OCI-LY3 (cell line): ENCODE measurements around the gene MYADM.
"Not testable (repeated sequence)": the region's sequence is repeated elsewhere in the genome, so short reads cannot be mapped to it uniquely, and the experiment has no call there.

Experiments used
- H2AFZ ChIP-seq: fragments of 200-600, 300-600 bp; shearing (Covaris generic); 2 replicates; pipeline ENCODE4 v1.6.0; 2014; ENCODE audit warnings: antibody characterized with exemption, low read depth, low read length
- H3K27ac ChIP-seq: fragments of 200-600, 300-600 bp; sonication (generic); 2 replicates; pipeline ENCODE4 v1.5.1; 2014; ENCODE audit warnings: mild to moderate bottlenecking, low read length, moderate library complexity, mixed read lengths
- H3K27me3 ChIP-seq: fragments of 200-600, 300-600 bp; sonication (generic); 2 replicates; pipeline ENCODE4 v1.6.1; 2014; ENCODE audit warnings: low read depth, low read length, mixed read lengths
- H3K36me3 ChIP-seq: fragments of 200-600, 300-600 bp; sonication (generic); replicated peaks from 2 replicates; pipeline ENCODE3; 2014; ENCODE audit warnings: low read depth, low read length, mixed read lengths
- H3K4me1 ChIP-seq: fragments of 300-600, 200-600 bp; sonication (generic); 2 replicates; pipeline ENCODE4 v1.6.1; 2014; ENCODE audit warnings: low read length, mixed read lengths
- H3K4me2 ChIP-seq: fragments of 200-600, 300-600 bp; sonication (generic); 2 replicates; pipeline ENCODE4 v1.6.1; 2014; ENCODE audit warnings: low read length, mixed read lengths
- H3K4me3 ChIP-seq: fragments of 300-600, 200-600 bp; sonication (generic); 2 replicates; pipeline ENCODE4 v1.5.1; 2014; ENCODE audit warnings: antibody characterized with exemption, mild to moderate bottlenecking, low read length, moderate library complexity
- H3K79me2 ChIP-seq: fragments of 300-600, 200-600 bp; shearing (Covaris generic); 2 replicates; pipeline ENCODE4 v1.6.1; 2014; ENCODE audit warnings: mild to moderate bottlenecking, low read length, mixed read lengths
- H3K9ac ChIP-seq: fragments of 300-600, 200-600 bp; shearing (Covaris generic); 2 replicates; pipeline ENCODE4 v1.6.0; 2014; ENCODE audit warnings: mild to moderate bottlenecking, low read length, moderate library complexity
- H3K9me3 ChIP-seq: fragments of 200-600, 300-600 bp; shearing (Covaris generic); 2 replicates; pipeline ENCODE4 v1.6.1; 2014; ENCODE audit warnings: low read length, mixed read lengths; ENCODE audit not compliant: insufficient read depth
- H4K20me1 ChIP-seq: fragments of 200-600, 300-600 bp; sonication (generic); 2 replicates; pipeline ENCODE4 v1.6.1; 2016; ENCODE audit warnings: low read length, mixed read lengths; ENCODE audit not compliant: insufficient read depth
- EZH2phosphoT487 ChIP-seq: fragments of 200-600 bp; shearing (Covaris generic); IDR thresholded peaks from 2 replicates; pipeline ENCODE4 v1.6.1; 2018; ENCODE audit warnings: antibody characterized with exemption, mixed run types, low read depth
- TF ChIP-seq, protein P1 (sequence below): fragments of 200-600, 300-600 bp; sonication (generic); IDR thresholded peaks from 2 replicates; pipeline ENCODE4 v1.5.1; 2014; ENCODE audit warnings: antibody characterized with exemption, low read length, low read depth

Gene MYADM

DNA sequence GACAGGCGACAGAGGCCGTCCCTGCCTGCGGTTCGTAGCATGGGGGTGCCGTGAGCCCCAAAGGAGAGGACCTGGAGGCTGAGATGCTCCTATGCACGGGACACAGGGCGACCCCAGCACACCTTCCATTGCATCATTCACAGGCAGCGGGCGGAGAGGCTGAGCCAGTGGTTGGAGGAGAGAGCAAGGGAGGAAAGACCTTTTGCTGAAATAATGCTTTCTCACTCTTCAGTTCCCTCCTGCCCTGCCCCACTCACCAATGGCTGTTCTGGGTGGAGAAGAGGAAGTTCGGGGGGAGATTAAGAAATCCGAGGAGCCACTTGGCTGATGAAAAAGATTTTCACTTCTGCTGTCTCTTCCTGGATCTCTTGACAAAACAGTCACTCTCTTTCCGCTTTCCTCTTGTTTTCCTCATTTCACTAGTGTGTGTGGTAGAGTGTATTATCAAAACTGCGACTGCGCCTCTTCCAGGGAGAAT is 43.5 kb upstream of the MYADM start, which contains the start of gene NLRP12:
NLRP12 (minus strand) TSS at position 181 of the 478 bp plus-strand sequence; CDS start at position 41, 140 bp downstream.
- Histone ChIP-seq H3K27me3 (no peaks in the 10 kb centered on the region), H3K79me2 (no peaks in the 10 kb centered on the region), H3K4me1 (no peaks in the 10 kb centered on the region), H3K9me3 (no peaks in the 10 kb centered on the region), H4K20me1 (no peaks in the 10 kb centered on the region), H3K27ac (no peak within 1 kb of the TSS), H3K4me2 (no peak within 1 kb of the TSS), H2AFZ (no peak within 1 kb of the TSS), H3K9ac (no peak within 1 kb of the TSS), H3K4me3 (no peak within 1 kb of the TSS), H3K36me3 (no peaks in the 10 kb centered on the region)
- TF ChIP-seq EZH2phosphoT487 = no peak
- TF ChIP-seq, protein P1, sequence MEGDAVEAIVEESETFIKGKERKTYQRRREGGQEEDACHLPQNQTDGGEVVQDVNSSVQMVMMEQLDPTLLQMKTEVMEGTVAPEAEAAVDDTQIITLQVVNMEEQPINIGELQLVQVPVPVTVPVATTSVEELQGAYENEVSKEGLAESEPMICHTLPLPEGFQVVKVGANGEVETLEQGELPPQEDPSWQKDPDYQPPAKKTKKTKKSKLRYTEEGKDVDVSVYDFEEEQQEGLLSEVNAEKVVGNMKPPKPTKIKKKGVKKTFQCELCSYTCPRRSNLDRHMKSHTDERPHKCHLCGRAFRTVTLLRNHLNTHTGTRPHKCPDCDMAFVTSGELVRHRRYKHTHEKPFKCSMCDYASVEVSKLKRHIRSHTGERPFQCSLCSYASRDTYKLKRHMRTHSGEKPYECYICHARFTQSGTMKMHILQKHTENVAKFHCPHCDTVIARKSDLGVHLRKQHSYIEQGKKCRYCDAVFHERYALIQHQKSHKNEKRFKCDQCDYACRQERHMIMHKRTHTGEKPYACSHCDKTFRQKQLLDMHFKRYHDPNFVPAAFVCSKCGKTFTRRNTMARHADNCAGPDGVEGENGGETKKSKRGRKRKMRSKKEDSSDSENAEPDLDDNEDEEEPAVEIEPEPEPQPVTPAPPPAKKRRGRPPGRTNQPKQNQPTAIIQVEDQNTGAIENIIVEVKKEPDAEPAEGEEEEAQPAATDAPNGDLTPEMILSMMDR = no peak

DNA sequence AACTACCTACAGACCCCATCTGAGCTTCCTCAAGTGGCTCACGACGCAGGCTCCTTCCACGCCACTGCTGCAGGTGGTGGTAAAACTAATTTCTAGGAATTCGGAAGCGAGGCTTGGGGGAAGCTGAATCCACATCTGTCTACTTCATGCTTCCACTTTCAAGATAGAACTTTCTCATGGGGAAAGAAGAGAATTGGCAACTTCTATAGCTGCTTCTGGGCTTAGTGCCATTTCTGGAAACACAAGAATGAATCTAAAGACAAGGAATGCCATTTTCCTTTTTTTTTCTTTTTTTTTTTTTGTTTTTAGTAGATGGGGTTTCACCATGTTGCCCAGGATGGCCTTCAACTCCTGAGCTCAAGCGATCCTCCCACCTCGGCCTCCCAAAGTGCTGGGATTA is 40.8 kb upstream of the MYADM start:
- no peak overlapping the region for H3K4me2 ChIP-seq

DNA sequence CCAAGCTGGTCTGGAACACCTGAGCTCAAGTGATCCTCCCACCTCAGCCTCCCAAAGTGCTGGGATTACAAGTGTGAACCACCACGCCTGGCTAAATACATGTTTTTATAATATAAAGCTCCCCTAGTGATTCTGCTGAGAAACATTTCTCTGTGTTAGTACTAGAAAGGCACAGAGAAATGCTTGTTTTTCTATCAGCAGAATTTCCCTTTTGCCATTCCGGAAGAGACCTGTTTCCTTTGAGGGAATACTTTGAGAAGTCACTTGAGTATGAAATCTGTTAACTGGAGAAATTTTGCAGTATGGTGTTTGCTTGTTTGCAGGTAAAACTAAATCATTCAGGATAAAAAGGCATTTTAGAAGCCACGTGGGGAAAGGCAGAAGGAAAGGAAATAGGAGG is 39.2 kb upstream of the MYADM start:
- Histone ChIP-seq H3K27ac (no peak overlapping the region), H3K9ac (no peak overlapping the region), H3K9me3 (no peaks in the 10 kb centered on the region), H3K79me2 (no peaks in the 10 kb centered on the region), H3K4me2 (no peak overlapping the region), H4K20me1 (no peaks in the 10 kb centered on the region), H3K4me3 (no peak overlapping the region), H2AFZ (no peak overlapping the region), H3K4me1 (no peaks in the 10 kb centered on the region), H3K27me3 (no peaks in the 10 kb centered on the region), H3K36me3 (no peaks in the 10 kb centered on the region)
- TF ChIP-seq, protein P1 = no peak
- TF ChIP-seq EZH2phosphoT487 = no peak

More for the DNA sequence above, 40.8 kb upstream of the MYADM start:
- H3K9ac ChIP-seq = no peak overlapping the region
- no peak overlapping the region for H2AFZ ChIP-seq
- no peaks in the 10 kb centered on the region for H3K27me3 ChIP-seq
- H3K4me3 ChIP-seq = no peak overlapping the region
- no peak overlapping the region for H3K27ac ChIP-seq
- H3K9me3 ChIP-seq = no peaks in the 10 kb centered on the region
- no peaks in the 10 kb centered on the region for H3K36me3 ChIP-seq
- TF ChIP-seq EZH2phosphoT487 = no peak
- TF ChIP-seq, protein P1 = no peak
- H4K20me1 ChIP-seq = no peaks in the 10 kb centered on the region
- H3K4me1 ChIP-seq = no peaks in the 10 kb centered on the region
- no peaks in the 10 kb centered on the region for H3K79me2 ChIP-seq

DNA sequence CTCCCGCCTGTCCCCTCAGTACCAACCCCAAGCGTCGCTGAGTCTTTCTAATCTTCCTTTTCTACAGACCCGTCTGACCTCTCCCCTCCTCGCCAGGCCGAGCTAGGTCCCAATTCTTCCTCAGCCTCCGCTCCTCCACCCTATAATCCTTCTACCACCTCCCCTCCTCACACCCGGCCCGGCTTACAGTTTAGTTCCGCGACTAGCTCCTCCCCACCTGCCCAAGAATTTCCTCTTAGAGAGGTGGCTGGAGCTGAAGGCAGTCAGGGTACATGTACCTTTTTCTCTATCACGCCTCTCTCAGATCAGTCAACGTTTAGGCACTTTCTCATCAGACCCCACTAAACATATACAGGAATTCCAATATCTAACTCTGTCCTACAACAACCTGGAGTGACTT is 34.8 kb upstream of the MYADM start:
- not testable (repeated sequence) for H3K4me3 ChIP-seq, H3K79me2 ChIP-seq, H3K27ac ChIP-seq, H3K4me2 ChIP-seq, H3K36me3 ChIP-seq, H3K9ac ChIP-seq, H3K27me3 ChIP-seq, H3K4me1 ChIP-seq, H4K20me1 ChIP-seq, H3K9me3 ChIP-seq, H2AFZ ChIP-seq

DNA sequence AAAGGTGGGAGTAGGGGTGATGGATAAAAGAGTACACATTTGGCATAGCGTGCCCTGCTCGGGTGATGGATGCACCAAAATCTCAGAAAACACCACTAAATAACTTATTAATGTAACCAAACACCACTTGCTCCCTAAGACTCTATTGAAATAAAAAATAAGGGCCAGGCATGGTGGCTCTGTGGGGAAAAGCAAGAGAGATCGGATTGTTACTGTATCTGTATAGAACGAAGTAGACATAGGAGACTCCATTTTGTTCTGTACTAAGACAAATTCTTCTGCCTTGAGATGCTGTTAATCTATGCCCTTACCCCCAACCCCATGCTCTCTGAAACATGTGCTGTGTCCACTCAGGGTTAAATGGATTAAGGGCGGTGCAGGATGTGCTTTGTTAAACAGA is 29.2 kb upstream of the MYADM start:
- not testable (repeated sequence) for H3K27ac ChIP-seq, H3K9ac ChIP-seq, H3K27me3 ChIP-seq, H4K20me1 ChIP-seq, H3K79me2 ChIP-seq, H3K36me3 ChIP-seq, H3K4me1 ChIP-seq, H3K4me3 ChIP-seq, H3K9me3 ChIP-seq, H3K4me2 ChIP-seq, H2AFZ ChIP-seq

DNA sequence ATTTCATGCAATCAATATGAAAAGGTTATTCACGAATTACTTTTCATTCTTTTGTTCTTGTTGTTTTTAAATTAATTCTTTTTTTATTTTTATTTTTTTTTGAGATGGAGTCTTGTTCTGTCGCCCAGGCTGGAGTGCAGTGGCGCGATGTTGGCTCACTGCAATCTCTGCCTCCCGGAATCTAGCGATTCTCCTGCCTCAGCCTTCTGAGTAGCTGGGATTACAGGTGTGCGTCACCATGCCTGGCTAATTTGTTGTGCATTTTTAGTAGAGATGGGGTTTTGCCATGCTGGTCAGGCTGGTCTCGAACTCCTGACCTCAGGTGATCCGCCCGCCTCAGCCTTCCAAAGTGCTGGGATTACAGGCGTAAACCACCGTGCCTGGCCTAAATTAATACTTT is 27.4 kb upstream of the MYADM start:
- not testable (repeated sequence) for H2AFZ ChIP-seq, H3K79me2 ChIP-seq, H3K4me2 ChIP-seq, H3K9me3 ChIP-seq, H3K4me3 ChIP-seq, H4K20me1 ChIP-seq, H3K9ac ChIP-seq, H3K27me3 ChIP-seq, H3K27ac ChIP-seq, H3K36me3 ChIP-seq, H3K4me1 ChIP-seq

DNA sequence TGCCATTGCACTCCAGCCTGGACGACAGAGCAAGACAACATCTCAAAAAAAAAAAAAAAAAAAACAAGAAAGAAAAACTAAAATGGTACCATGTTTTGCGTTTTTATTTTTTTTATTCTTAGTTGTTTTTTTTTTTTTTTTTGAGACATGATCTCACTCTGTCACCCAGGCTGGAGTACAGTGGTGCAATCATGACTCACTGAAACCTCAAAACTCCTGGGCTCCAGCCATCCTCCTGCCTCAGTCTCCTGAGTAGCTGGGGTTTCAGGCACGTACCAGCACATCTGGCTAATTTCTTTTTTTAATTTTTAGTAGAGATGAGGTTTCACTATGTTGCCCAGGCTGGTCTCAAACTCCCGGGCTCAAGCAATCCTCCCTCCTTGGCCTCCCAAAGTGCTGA is 26.8 kb upstream of the MYADM start:
- not testable (repeated sequence) for H3K36me3 ChIP-seq, H3K27me3 ChIP-seq, H3K27ac ChIP-seq, H3K9me3 ChIP-seq, H2AFZ ChIP-seq, H4K20me1 ChIP-seq, H3K4me2 ChIP-seq, H3K4me3 ChIP-seq, H3K9ac ChIP-seq, H3K79me2 ChIP-seq, H3K4me1 ChIP-seq
